HEK293 (cell line): ENCODE results near the gene RRBP1.

Source experiments
- CTCF ChIA-PET: fragments of 350-600 bp; formaldehyde crosslinking; extraction: SDS; loops from one replicate; lab custom pipeline; 2021; ENCODE audit warnings: antibody characterized with exemption; lab: Yijun Ruan, JAX
- POLR2A ChIA-PET: fragments of 300-600 bp; formaldehyde crosslinking; extraction: SDS; loops from one replicate; lab custom pipeline; 2020; ENCODE audit warnings: antibody characterized with exemption, inconsistent platforms; lab: Yijun Ruan, JAX
- H3K27ac ChIP-seq: fragments of 200-500 bp; sonication (Bioruptor generic); 2 replicates; pipeline ENCODE4 v1.5.1; 2014; ENCODE audit warnings: low read depth, low read length, control low read depth, inconsistent platforms; ENCODE audit errors: extremely low read depth
- H3K36me3 ChIP-seq, 2 experiments: fragments of 200-500 bp in 1 of 2; sonication (Bioruptor generic) in 1 of 2; 1 replicate in 1 of 2; 2 replicates in 1 of 2; pipeline ENCODE4 v1.5.1; 2014 to 2017; ENCODE audit warnings: inconsistent platforms in 2 of 2, low read length in 2 of 2; ENCODE audit not compliant: control insufficient read depth in 2 of 2, insufficient read depth in 1 of 2
- H3K4me1 ChIP-seq: fragments of 200-500 bp; sonication (Bioruptor generic); 2 replicates; pipeline ENCODE4 v1.5.1; 2014; ENCODE audit warnings: mild to moderate bottlenecking, low read length, inconsistent platforms; ENCODE audit not compliant: control insufficient read depth, insufficient read depth
- H3K4me3 ChIP-seq: 2 replicates; pipeline ENCODE4 v1.5.1; 2011; ENCODE audit warnings: low read depth, mild to moderate bottlenecking, control low read depth, low read length, moderate library complexity
- H3K9me3 ChIP-seq: fragments of 200-500 bp; sonication (Bioruptor generic); 2 replicates; pipeline ENCODE4 v1.5.1; 2014; ENCODE audit warnings: low read depth, low read length, inconsistent platforms; ENCODE audit not compliant: control insufficient read depth, insufficient read depth
- ATF2 ChIP-seq: fragments of 450-650 bp; formaldehyde crosslinking; IDR thresholded peaks from 2 replicates; pipeline ENCODE4 v1.5.1; 2016; ENCODE audit warnings: missing biosample characterization, missing genetic modification characterization, low read depth
- HOXA7 ChIP-seq: sonication (generic); formaldehyde crosslinking; IDR thresholded peaks from 2 replicates; pipeline ENCODE4 v1.8.1; 2022; ENCODE audit warnings: missing genetic modification reagents, borderline replicate concordance
- KLF10 ChIP-seq: fragments of 450-650 bp; IDR thresholded peaks from 2 replicates; pipeline ENCODE4 v1.5.1; 2018; ENCODE audit warnings: missing biosample characterization, mild to moderate bottlenecking, missing genetic modification characterization
- PRDM4 ChIP-seq: fragments of 450-650 bp; formaldehyde crosslinking; IDR thresholded peaks from 2 replicates; pipeline ENCODE4 v1.5.1; 2017; ENCODE audit warnings: missing biosample characterization, missing genetic modification characterization
- SCRT1 ChIP-seq: fragments of 450-650 bp; formaldehyde crosslinking; IDR thresholded peaks from 2 replicates; pipeline ENCODE4 v1.5.1; 2016; ENCODE audit warnings: missing biosample characterization, missing genetic modification characterization, borderline replicate concordance
- SCRT2 ChIP-seq: fragments of 450-650 bp; formaldehyde crosslinking; IDR thresholded peaks from 2 replicates; pipeline ENCODE4 v1.5.1; 2016; ENCODE audit warnings: missing biosample characterization, missing genetic modification characterization
- YY1 ChIP-seq: fragments of 450-650 bp; formaldehyde crosslinking; IDR thresholded peaks from 2 replicates; pipeline ENCODE4 v1.5.1; 2018; ENCODE audit warnings: missing biosample characterization, missing genetic modification characterization
- ZFP3 ChIP-seq: fragments of 450-650 bp; formaldehyde crosslinking; IDR thresholded peaks from 2 replicates; pipeline ENCODE4 v1.5.1; 2016; ENCODE audit warnings: low read depth, missing biosample characterization, missing genetic modification characterization
- ZNF2 ChIP-seq: fragments of 450-650 bp; formaldehyde crosslinking; IDR thresholded peaks from 2 replicates; pipeline ENCODE4 v1.5.1; 2016; ENCODE audit warnings: missing biosample characterization, missing genetic modification characterization
- ZNF24 ChIP-seq: fragments of 450-650 bp; formaldehyde crosslinking; IDR thresholded peaks from 2 replicates; pipeline ENCODE4 v1.5.1; 2016; ENCODE audit warnings: missing biosample characterization, missing genetic modification characterization
- ZNF248 ChIP-seq: fragments of 450-650 bp; formaldehyde crosslinking; IDR thresholded peaks from 2 replicates; pipeline ENCODE4 v1.5.1; 2017; ENCODE audit warnings: missing biosample characterization, missing genetic modification characterization
- ZNF292 ChIP-seq: fragments of 450-650 bp; formaldehyde crosslinking; IDR thresholded peaks from 2 replicates; pipeline ENCODE4 v1.5.1; 2016; ENCODE audit warnings: low read depth, missing biosample characterization, missing genetic modification characterization, borderline replicate concordance
- ZNF302 ChIP-seq: fragments of 450-650 bp; formaldehyde crosslinking; IDR thresholded peaks from 2 replicates; pipeline ENCODE4 v1.5.1; 2016; ENCODE audit warnings: missing biosample characterization, missing genetic modification characterization, low read depth
- ZNF521 ChIP-seq: fragments of 450-650 bp; formaldehyde crosslinking; IDR thresholded peaks from 2 replicates; pipeline ENCODE4 v1.5.1; 2017; ENCODE audit warnings: missing biosample characterization, mild to moderate bottlenecking, missing genetic modification characterization
- ZNF530 ChIP-seq: fragments of 450-650 bp; formaldehyde crosslinking; IDR thresholded peaks from 2 replicates; pipeline ENCODE4 v1.5.1; 2016; ENCODE audit warnings: low read depth, missing biosample characterization, missing genetic modification characterization
- ZNF560 ChIP-seq: fragments of 450-650 bp; formaldehyde crosslinking; IDR thresholded peaks from 2 replicates; pipeline ENCODE4 v1.5.1; 2017; ENCODE audit warnings: missing biosample characterization, missing genetic modification characterization, borderline replicate concordance
- ZNF692 ChIP-seq: fragments of 450-650 bp; formaldehyde crosslinking; IDR thresholded peaks from 2 replicates; pipeline ENCODE4 v1.5.1; 2016; ENCODE audit warnings: missing biosample characterization, missing genetic modification characterization
- ZNF768 ChIP-seq: fragments of 450-650 bp; formaldehyde crosslinking; IDR thresholded peaks from 2 replicates; pipeline ENCODE4 v1.5.1; 2018; ENCODE audit warnings: missing biosample characterization, mild to moderate bottlenecking, missing genetic modification characterization
- ZNF792 ChIP-seq: fragments of 450-650 bp; formaldehyde crosslinking; IDR thresholded peaks from 2 replicates; pipeline ENCODE4 v1.5.1; 2016; ENCODE audit warnings: missing biosample characterization, missing genetic modification characterization
- ZSCAN16 ChIP-seq: fragments of 450-650 bp; formaldehyde crosslinking; IDR thresholded peaks from 2 replicates; pipeline ENCODE4 v1.5.1; 2016; ENCODE audit warnings: missing biosample characterization, missing genetic modification characterization
- ZSCAN4 ChIP-seq: fragments of 450-650 bp; formaldehyde crosslinking; IDR thresholded peaks from 2 replicates; pipeline ENCODE4 v1.5.1; 2017; ENCODE audit warnings: missing biosample characterization, missing genetic modification characterization

The RRBP1 gene

GRCh38 chr20:17651760-17652388, 30.2 kb downstream of the RRBP1 start:
- no peak overlapping the region for H3K27ac ChIP-seq
- POLR2A ChIA-PET = no interaction called here
- CTCF ChIA-PET = interaction anchor here (0.6 to 1.0 kb wide), 3 partner anchors 15 to 287 kb away, joined by 3 to 5 read pairs (median 4); no protein-coding TSS in a partner anchor
- no peaks in the 10 kb centered on the region for H3K9me3 ChIP-seq
- H3K4me1 ChIP-seq = peaks cover 8% of the 10 kb centered on the region; the same call in 1 of the 2 replicates
- H3K4me3 ChIP-seq = no peak overlapping the region
- H3K36me3 ChIP-seq = peaks cover 0 to 24% of the 10 kb centered on the region in 2 experiments; a peak in 1 of 3 replicates
- no peak for TF ChIP-seq KLF10 (tag by site-specific recombination)
- no peak for TF ChIP-seq SCRT2
- TF ChIP-seq HOXA7 = no peak
- no peak for TF ChIP-seq YY1 (tag by site-specific recombination)
- no peak for TF ChIP-seq PRDM4 (tag by site-specific recombination)
- no peak for TF ChIP-seq ZNF768 (tag by site-specific recombination)
- TF ChIP-seq ZNF302 (tag by site-specific recombination) = no peak
- no peak for TF ChIP-seq ZNF792 (tag by site-specific recombination)

GRCh38 chr20:17651129-17651759, 30.8 kb downstream of the RRBP1 start:
- H3K9me3 ChIP-seq = no peaks in the 10 kb centered on the region
- H3K27ac ChIP-seq = no peak overlapping the region
- no peak for TF ChIP-seq ZNF248
- TF ChIP-seq ZNF24 (tag by site-specific recombination) = no peak
- TF ChIP-seq ZNF2 (tag by site-specific recombination) = no peak
- no peak for TF ChIP-seq ZSCAN16 (tag by site-specific recombination)
- TF ChIP-seq ATF2 (tag by site-specific recombination) = no peak
- TF ChIP-seq ZNF530 (tag by site-specific recombination) = no peak
- TF ChIP-seq ZNF292 (tag by site-specific recombination) = no peak
- TF ChIP-seq, all 188 proteins: peak for 0
- no peak overlapping the region for H3K4me3 ChIP-seq
- peaks cover 0 to 21% of the 10 kb centered on the region in 2 experiments; a peak in 1 of 3 replicates for H3K36me3 ChIP-seq
- H3K4me1 ChIP-seq = peaks cover 8% of the 10 kb centered on the region; the same call in 1 of the 2 replicates
- ChIA-PET POLR2A (no interaction called here), CTCF (interaction anchor here (0.7 to 1.0 kb wide), 2 partner anchors 146 to 288 kb away, joined by 3 to 5 read pairs; no protein-coding TSS in a partner anchor)

GRCh38 chr20:17650301-17651128, 31.5 kb downstream of the RRBP1 start:
- peaks cover 8% of the 10 kb centered on the region; the same call in 1 of the 2 replicates for H3K4me1 ChIP-seq
- POLR2A ChIA-PET = no interaction called here

More at GRCh38 chr20:17650301-17651128, 31.5 kb downstream of the RRBP1 start:
- Histone ChIP-seq H3K9me3 (no peaks in the 10 kb centered on the region), H3K36me3 (peaks cover 0 to 16% of the 10 kb centered on the region in 2 experiments; a peak in 1 of 3 replicates), H3K27ac (no peak overlapping the region)
- no peak for TF ChIP-seq HOXA7
- TF ChIP-seq SCRT1 (tag by site-specific recombination) = peak; percentile 67; the same call in 1 of the 2 replicates
- no peak for TF ChIP-seq ZNF521
- TF ChIP-seq ZSCAN16 (tag by site-specific recombination) = no peak
- no peak for TF ChIP-seq ZNF560 (tag by site-specific recombination)
- peak; percentile 88 for TF ChIP-seq SCRT2
- 0 out of 2 replicates have a peak, but pooled peaks have one; percentile 21 for TF ChIP-seq ZNF692 (tag by site-specific recombination)
- no peak for TF ChIP-seq ZSCAN4 (tag by site-specific recombination)
- no peak for TF ChIP-seq ZFP3
- TF ChIP-seq, all 188 proteins: peak for 3
- H3K4me3 ChIP-seq = no peak overlapping the region
- CTCF ChIA-PET = interaction anchor here (0.6 to 1.4 kb wide), 5 partner anchors 12 to 145 kb away, joined by 3 to 4 read pairs (median 3); no protein-coding TSS in a partner anchor
